Measurements from ENCODE around the gene ZNF407. TPM values are rescaled to one million over a fixed set of nuclear protein-coding genes. Genes with fewer than 3 reads are reported as not detected.

Gene ZNF407
- total RNA-seq, 1 donor from 2014 or later: 16.1 TPM

DNA sequence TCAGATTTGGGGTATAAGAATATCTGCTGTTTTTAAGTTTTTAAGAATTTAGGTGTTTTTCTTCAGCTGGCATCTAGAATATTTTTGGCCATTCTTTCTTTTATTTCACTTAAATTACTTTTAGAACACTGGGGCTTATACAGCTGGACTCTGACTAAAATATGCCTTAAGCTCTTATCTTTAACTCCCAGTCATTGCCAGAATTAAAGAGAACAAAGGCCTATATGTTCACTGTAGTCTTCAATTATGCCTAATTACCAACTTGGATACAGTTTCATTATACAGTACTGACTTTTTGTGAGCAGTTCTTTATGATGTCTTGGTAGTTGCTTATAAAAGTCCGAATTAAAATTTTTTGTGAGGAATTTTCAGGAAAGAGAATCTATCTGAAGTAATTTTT is 192.8 kb downstream of the ZNF407 start:
- H3K27ac ChIP-seq: no peak overlapping the region
- no peak overlapping the region for H3K4me3 ChIP-seq
- H3K9me3 ChIP-seq: no peaks in the 10 kb centered on the region
- no peak for TF ChIP-seq CTCF (IDR thresholded peaks at IDR 0.05)
- H3K4me1 ChIP-seq: no peaks in the 10 kb centered on the region
- no peak for ATAC-seq
- intact Hi-C loops (cut with DNase I): no loop called here
- H3K27me3 ChIP-seq (ENCODE audit: low read depth): no peaks in the 10 kb centered on the region
- no peak for DNase-seq
- no peaks in the 10 kb centered on the region for H3K36me3 ChIP-seq

- no peak for TF ChIP-seq CTCF (IDR thresholded peaks at IDR 0.05)
These were observed 194.0 kb downstream of the ZNF407 start for GRCh38 chr18:74791501-74792194.

DNA sequence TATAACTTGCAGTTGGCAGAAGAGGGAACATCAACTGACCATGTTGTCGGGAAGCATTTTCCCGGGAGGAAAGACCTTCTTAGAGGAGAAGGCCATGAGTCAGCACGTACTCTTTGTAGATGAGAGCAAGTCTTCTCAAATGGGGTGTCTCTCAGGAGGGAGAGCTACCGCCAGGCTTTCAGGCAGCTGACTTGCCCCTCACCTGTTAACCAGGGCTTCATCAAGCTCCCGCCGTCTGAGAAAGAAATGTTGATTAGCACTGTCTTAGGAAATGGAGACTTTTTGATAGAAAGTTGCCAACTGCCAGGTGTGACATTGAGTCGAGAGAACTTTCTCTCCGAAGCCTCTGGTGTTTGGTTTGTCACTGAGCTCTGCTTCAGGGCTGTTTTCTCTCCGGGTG is 196.1 kb downstream of the ZNF407 start:
- H3K27ac ChIP-seq: no peak overlapping the region
- intact Hi-C loops (cut with DNase I): no loop called here
- H3K4me1 ChIP-seq: peaks cover 4% of the 10 kb centered on the region
- TF ChIP-seq CTCF (IDR thresholded peaks at IDR 0.05): no peak
- H3K27me3 ChIP-seq (ENCODE audit: low read depth): no peaks in the 10 kb centered on the region
- H3K9me3 ChIP-seq: no peaks in the 10 kb centered on the region
- H3K4me3 ChIP-seq: no peak overlapping the region
- no peaks in the 10 kb centered on the region for H3K36me3 ChIP-seq
- ATAC-seq: no peak
- no peak for DNase-seq

More at GRCh38 chr18:74791501-74792194, 194.0 kb downstream of the ZNF407 start:
- no peak for DNase-seq
- Histone ChIP-seq H3K27me3 (ENCODE audit: low read depth) (no peaks in the 10 kb centered on the region), H3K4me3 (no peak overlapping the region), H3K27ac (no peak overlapping the region), H3K4me1 (no peaks in the 10 kb centered on the region), H3K9me3 (no peaks in the 10 kb centered on the region), H3K36me3 (no peaks in the 10 kb centered on the region)
- no peak for ATAC-seq
- intact Hi-C loops (cut with DNase I): no loop called here

DNA sequence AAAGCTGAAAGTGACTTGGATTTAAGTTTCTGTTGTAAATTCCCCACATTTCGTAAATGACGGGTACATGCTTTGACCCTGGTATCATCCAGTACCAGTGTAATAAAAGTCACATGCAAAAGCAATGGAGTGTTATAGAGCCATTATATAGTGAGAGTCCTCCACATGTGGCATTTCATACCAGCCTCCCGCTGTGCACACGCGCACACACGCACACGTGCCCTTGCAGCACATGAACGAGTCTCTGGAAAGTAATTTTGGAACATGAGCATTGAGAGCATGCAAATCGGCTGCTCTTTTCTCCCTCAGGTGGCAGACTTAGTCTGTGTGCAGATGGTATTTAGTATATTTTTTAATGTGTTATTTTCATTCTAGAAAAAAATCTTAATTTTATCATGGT is 198.1 kb downstream of the ZNF407 start:
- no peaks in the 10 kb centered on the region for H3K27me3 ChIP-seq (ENCODE audit: low read depth)
- DNase-seq: no peak
- no peaks in the 10 kb centered on the region for H3K36me3 ChIP-seq
- peaks cover 4% of the 10 kb centered on the region for H3K4me1 ChIP-seq
- H3K27ac ChIP-seq: no peak overlapping the region
- H3K9me3 ChIP-seq: no peaks in the 10 kb centered on the region
- TF ChIP-seq CTCF (IDR thresholded peaks at IDR 0.05): no peak
- no peak overlapping the region for H3K4me3 ChIP-seq
- no peak for ATAC-seq
- intact Hi-C loops (cut with DNase I): no loop called here

- ATAC-seq: no peak
- Histone ChIP-seq H3K4me3 (no peak overlapping the region), H3K4me1 (peaks cover 4% of the 10 kb centered on the region), H3K36me3 (no peaks in the 10 kb centered on the region), H3K9me3 (no peaks in the 10 kb centered on the region), H3K27me3 (ENCODE audit: low read depth) (no peaks in the 10 kb centered on the region), H3K27ac (no peak overlapping the region)
- TF ChIP-seq CTCF (IDR thresholded peaks at IDR 0.05): no peak
- no peak for DNase-seq
- intact Hi-C loops (cut with DNase I): no loop called here
These were observed 198.5 kb downstream of the ZNF407 start for GRCh38 chr18:74796211-74796610.
